Smooth muscle cell (in vitro differentiated cells): ENCODE measurements around the gene RNF150. TPM values are rescaled to one million over a fixed set of nuclear protein-coding genes. Genes with fewer than 3 reads are reported as not detected.

Source experiments
- DNase-seq: peaks from one replicate; lab custom pipeline; 2025; ENCODE audit not compliant: unreplicated experiment; lab: John Stamatoyannopoulos, UW
- H2AFZ ChIP-seq: fragments of 200-600 bp; sonication (generic); 2 replicates; pipeline ENCODE4 v1.6.0; 2016; ENCODE audit warnings: antibody characterized with exemption, low read depth, mild to moderate bottlenecking
- H3F3A ChIP-seq: fragments of 200-600 bp; sonication (generic); 2 replicates; pipeline ENCODE4 v1.6.0; 2017; ENCODE audit warnings: antibody characterized with exemption, low read depth
- H3K27ac ChIP-seq: fragments of 200-600 bp; sonication (generic); 2 replicates; pipeline ENCODE4 v1.5.1; 2016; ENCODE audit warnings: low read depth, mild to moderate bottlenecking
- H3K27me3 ChIP-seq: fragments of 200-600 bp; sonication (generic); 2 replicates; pipeline ENCODE4 v1.6.1; 2016; ENCODE audit warnings: low read depth, mild to moderate bottlenecking
- H3K36me3 ChIP-seq: fragments of 200-600 bp; sonication (generic); 2 replicates; pipeline ENCODE4 v1.5.1; 2016; ENCODE audit warnings: low read depth
- H3K4me1 ChIP-seq: fragments of 200-600 bp; sonication (generic); 2 replicates; pipeline ENCODE4 v1.5.1; 2016; ENCODE audit warnings: low read depth
- H3K4me2 ChIP-seq: fragments of 200-600 bp; sonication (generic); 2 replicates; pipeline ENCODE4 v1.6.0; 2016; ENCODE audit warnings: mild to moderate bottlenecking
- H3K4me3 ChIP-seq: fragments of 200-600 bp; sonication (generic); 2 replicates; pipeline ENCODE4 v1.5.1; 2016; ENCODE audit warnings: mild to moderate bottlenecking
- H3K79me2 ChIP-seq: fragments of 200-600 bp; sonication (generic); 2 replicates; pipeline ENCODE4 v1.6.0; 2016; ENCODE audit warnings: low read depth, mild to moderate bottlenecking
- H3K9ac ChIP-seq: fragments of 200-600 bp; sonication (generic); 2 replicates; pipeline ENCODE4 v1.6.0; 2016; ENCODE audit warnings: low read depth
- H3K9me3 ChIP-seq: fragments of 200-600 bp; sonication (generic); replicated peaks from 2 replicates; pipeline ENCODE4 v1.5.1; 2016; ENCODE audit warnings: low read depth
- H4K20me1 ChIP-seq: fragments of 200-600 bp; sonication (generic); 2 replicates; pipeline ENCODE4 v1.6.0; 2016; ENCODE audit warnings: low read depth
- CTCF ChIP-seq: fragments of 200-600 bp; sonication (generic); IDR thresholded peaks from 2 replicates; pipeline ENCODE4 v1.5.1; 2017; ENCODE audit warnings: borderline replicate concordance, mild to moderate bottlenecking, antibody characterized with exemption; ENCODE audit not compliant: insufficient read depth, poor library complexity, severe bottlenecking
- WGBS: methylation state at CpG from one replicate; pipeline ENCODE4 v1.1.7; 2016; ENCODE audit warnings: low lambda C conversion rate; 5-methylcytosine and 5-hydroxymethylcytosine counted together
- polyA plus RNA-seq: library from polyadenylated mRNA; unstranded; fragments of >200 nt; fragmentation: Nextera tagmentation; extraction: Ambion mirVana; gene quantifications from 2 replicates; pipeline ENCODE4 v1.2.1, GENCODE V29; 2016
- total RNA-seq: library from RNA; depleted of rRNA; stranded (reverse); fragments of >200 nt; gene quantifications from 2 replicates; pipeline ENCODE4 v1.2.3, GENCODE V29; 2014

RNF150 gene
- total and polyA plus RNA-seq, 2 experiments from 2014 or later: 0.09 to 2.2 TPM

DNA sequence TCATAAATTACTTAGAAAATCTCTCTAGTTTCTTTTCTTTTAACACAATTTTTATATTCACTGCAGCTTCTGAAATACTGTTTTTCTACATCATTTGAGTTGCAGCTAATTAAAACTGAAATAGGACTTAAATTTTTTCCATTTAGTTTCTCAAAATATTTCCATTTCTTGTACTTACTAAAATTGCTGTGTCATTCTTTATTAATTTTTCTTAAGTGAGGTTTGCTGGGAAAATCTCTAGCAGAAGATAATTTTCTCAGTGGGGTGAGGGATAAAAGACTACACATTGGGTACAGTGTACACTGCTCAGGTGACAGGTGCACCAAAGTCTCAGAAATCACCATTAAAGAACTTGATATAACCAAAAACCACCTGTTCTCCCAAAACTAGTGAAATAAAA lies 57.7 kb downstream of the RNF150 start:
- no peak overlapping the region for H3K27ac ChIP-seq
- H2AFZ ChIP-seq: no peak overlapping the region
- no peaks in the 10 kb centered on the region for H3K27me3 ChIP-seq
- H3K4me1 ChIP-seq: no peaks in the 10 kb centered on the region
- no peaks in the 10 kb centered on the region for H4K20me1 ChIP-seq
- no peaks in the 10 kb centered on the region for H3K36me3 ChIP-seq
- no peak overlapping the region for H3K4me3 ChIP-seq
- no peak for TF ChIP-seq CTCF
- H3K79me2 ChIP-seq: no peaks in the 10 kb centered on the region
- H3K9me3 ChIP-seq: no peaks in the 10 kb centered on the region
- no peak overlapping the region for H3K4me2 ChIP-seq
- no peaks in the 10 kb centered on the region for H3F3A ChIP-seq
- no peak for DNase-seq
- H3K9ac ChIP-seq: no peak overlapping the region

DNA sequence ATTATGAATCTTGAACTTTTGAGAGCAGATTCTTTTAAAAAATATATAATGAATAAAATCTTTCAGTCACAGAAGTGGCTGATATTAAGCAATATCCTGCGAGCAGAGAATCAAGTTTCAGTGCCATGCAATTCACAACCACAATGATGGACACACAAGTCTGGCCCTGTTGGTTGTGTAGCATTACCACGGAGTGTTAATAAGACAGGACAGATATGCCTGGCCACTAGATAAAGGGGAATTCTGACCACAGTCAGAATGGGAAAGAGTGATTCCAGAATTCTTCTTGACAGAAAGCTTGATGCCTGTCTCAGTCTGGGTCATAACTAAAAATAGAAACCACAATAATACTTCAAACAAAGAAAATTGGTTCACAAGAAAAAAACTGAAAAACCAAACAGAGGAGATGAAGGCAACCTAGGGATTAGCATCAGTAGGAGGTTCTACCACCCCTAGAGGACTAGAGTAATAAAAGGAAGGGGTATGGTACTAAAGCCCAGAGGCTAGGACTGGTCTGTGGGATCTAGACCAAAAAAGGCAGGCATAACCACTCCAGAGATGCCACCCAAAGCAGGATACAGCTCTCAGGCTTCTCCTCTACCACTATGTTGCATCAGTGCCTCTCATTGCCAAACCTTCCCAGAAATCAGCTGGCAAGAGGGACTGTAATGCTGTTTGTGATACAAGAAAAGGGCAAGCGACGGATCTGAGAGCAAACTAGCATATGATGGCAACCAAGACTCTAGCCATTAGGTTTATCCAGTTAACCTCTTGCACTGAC lies 59.0 kb downstream of the RNF150 start:
- no peak for TF ChIP-seq CTCF
- Histone ChIP-seq H3K4me2 (no peak overlapping the region), H3K4me1 (no peaks in the 10 kb centered on the region), H3K9me3 (no peaks in the 10 kb centered on the region), H3K36me3 (no peaks in the 10 kb centered on the region), H3K27me3 (no peaks in the 10 kb centered on the region), H4K20me1 (no peaks in the 10 kb centered on the region), H3K9ac (no peak overlapping the region), H3K4me3 (no peak overlapping the region), H3K79me2 (no peaks in the 10 kb centered on the region), H2AFZ (no peak overlapping the region), H3F3A (no peaks in the 10 kb centered on the region), H3K27ac (no peak overlapping the region)
- DNase-seq: no peak
- WGBS: 78% methylated on average over 4 of the region's 4 CpGs

- Histone ChIP-seq H3K4me3 (no peak overlapping the region), H2AFZ (no peak overlapping the region), H3K79me2 (no peaks in the 10 kb centered on the region), H4K20me1 (no peaks in the 10 kb centered on the region), H3K36me3 (no peaks in the 10 kb centered on the region), H3K9ac (no peak overlapping the region), H3K27ac (no peak overlapping the region), H3K27me3 (no peaks in the 10 kb centered on the region), H3K4me1 (no peaks in the 10 kb centered on the region), H3F3A (no peaks in the 10 kb centered on the region), H3K4me2 (no peak overlapping the region), H3K9me3 (no peaks in the 10 kb centered on the region)
- WGBS: 98% methylated on average over 3 of the region's 3 CpGs
- TF ChIP-seq CTCF: no peak
- DNase-seq: no peak
Measured at GRCh38 chr4:141066690-141067089, 66.6 kb downstream of the RNF150 start.

GRCh38 chr4:141065872-141066271 lies 67.4 kb downstream of the RNF150 start:
- Histone ChIP-seq H3K36me3 (no peaks in the 10 kb centered on the region), H3K79me2 (no peaks in the 10 kb centered on the region), H3K4me3 (no peak overlapping the region), H3K9ac (no peak overlapping the region), H3K9me3 (no peaks in the 10 kb centered on the region), H3K4me2 (no peak overlapping the region), H2AFZ (no peak overlapping the region), H3F3A (no peaks in the 10 kb centered on the region), H3K27ac (no peak overlapping the region), H3K4me1 (no peaks in the 10 kb centered on the region), H4K20me1 (no peaks in the 10 kb centered on the region), H3K27me3 (no peaks in the 10 kb centered on the region)
- WGBS: 87% methylated on average over 3 of the region's 3 CpGs
- no peak for DNase-seq
- TF ChIP-seq CTCF: no peak
